GM19240 (cell line): ENCODE data around the gene POF1B.

ENCODE experiments used
- DNase-seq: peaks from one replicate; pipeline ENCODE4 v3.0.0; 2011; ENCODE audit warnings: low spot score; ENCODE audit not compliant: insufficient read length

POF1B gene

GRCh38 chrX:85243155-85243554 is 136.3 kb downstream of the POF1B start:
- no peak for DNase-seq
